ENCODE measurements around the gene CMTM3. TPM values are rescaled to one million over a fixed set of nuclear protein-coding genes. Genes with fewer than 3 reads are reported as not detected.

The CMTM3 gene
- total RNA-seq, 4 donors from 2014 or later = 19.3 to 43.9 (median 38.5) TPM

DNA sequence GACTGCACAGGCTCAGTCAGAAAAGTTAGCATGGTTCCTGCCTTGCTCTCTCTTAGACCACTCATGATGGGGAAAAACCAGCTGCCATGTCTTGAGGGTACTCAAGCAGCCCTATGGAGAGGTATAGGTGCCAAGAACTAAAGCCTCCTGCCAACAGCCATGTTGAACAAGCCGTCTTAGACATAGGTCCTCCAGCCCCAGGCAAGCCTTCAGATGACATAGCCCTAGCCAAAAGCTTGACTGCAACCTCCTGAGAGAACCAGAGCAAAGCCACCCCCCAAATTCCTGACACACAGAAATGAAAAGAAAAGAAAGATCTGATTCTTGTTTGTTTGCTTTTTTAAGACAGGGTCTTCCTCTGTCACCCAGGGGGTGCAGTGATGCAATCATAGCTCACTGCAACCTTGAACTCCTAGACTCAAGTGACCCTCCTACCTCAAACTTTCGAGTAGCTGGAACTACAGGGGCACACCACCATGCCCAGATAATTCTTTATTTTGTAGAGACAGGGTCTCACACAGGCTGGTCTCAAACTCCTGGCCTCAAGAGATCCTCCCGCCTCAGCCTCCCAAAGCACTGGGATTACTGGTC is 36.3 kb downstream of the CMTM3 start:
- DNase-seq (ENCODE audit: low spot score in 2 of 2) = no peak
- H3K27me3 ChIP-seq = no peaks in the 10 kb centered on the region

DNA sequence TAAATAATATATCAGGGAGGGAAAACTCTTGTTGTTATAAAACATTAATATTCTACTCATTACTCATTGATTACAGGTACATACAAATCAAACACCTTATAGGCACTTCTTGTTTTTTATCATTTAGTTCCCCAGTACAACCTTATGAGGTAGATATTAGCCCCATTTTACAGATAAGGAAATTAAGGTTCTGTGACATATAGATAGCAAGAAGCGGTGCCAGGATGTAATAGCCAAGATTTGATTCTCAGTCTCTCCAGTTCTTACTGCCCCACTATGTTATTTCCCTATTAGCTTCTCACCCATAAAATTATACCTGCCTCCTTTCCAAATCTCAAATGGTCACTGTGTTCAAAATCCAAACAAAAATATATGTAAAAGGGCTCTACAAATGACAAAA is 36.9 kb downstream of the CMTM3 start:
- H3K4me1 ChIP-seq = no peaks in the 10 kb centered on the region
- H3K27me3 ChIP-seq = no peaks in the 10 kb centered on the region
- DNase-seq (ENCODE audit: low spot score in 2 of 2) = no peak
- no peaks in the 10 kb centered on the region for H3K9me3 ChIP-seq
- 100% methylated on average over 1 of the region's 1 CpG for WGBS, 2 donors
- TF ChIP-seq POLR2A (IDR thresholded peaks at IDR 0.05) (no peak), EP300 (IDR thresholded peaks at IDR 0.05) (no peak)
- TF ChIP-seq, protein P1, sequence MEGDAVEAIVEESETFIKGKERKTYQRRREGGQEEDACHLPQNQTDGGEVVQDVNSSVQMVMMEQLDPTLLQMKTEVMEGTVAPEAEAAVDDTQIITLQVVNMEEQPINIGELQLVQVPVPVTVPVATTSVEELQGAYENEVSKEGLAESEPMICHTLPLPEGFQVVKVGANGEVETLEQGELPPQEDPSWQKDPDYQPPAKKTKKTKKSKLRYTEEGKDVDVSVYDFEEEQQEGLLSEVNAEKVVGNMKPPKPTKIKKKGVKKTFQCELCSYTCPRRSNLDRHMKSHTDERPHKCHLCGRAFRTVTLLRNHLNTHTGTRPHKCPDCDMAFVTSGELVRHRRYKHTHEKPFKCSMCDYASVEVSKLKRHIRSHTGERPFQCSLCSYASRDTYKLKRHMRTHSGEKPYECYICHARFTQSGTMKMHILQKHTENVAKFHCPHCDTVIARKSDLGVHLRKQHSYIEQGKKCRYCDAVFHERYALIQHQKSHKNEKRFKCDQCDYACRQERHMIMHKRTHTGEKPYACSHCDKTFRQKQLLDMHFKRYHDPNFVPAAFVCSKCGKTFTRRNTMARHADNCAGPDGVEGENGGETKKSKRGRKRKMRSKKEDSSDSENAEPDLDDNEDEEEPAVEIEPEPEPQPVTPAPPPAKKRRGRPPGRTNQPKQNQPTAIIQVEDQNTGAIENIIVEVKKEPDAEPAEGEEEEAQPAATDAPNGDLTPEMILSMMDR (IDR thresholded peaks at IDR 0.05) = no peak
- no peaks in the 10 kb centered on the region for H3K36me3 ChIP-seq
- H3K4me3 ChIP-seq = no peak overlapping the region
- no peak overlapping the region for H3K27ac ChIP-seq

More for the DNA sequence above, 36.3 kb downstream of the CMTM3 start:
- Histone ChIP-seq H3K36me3 (no peaks in the 10 kb centered on the region), H3K27ac (no peak overlapping the region), H3K4me1 (no peaks in the 10 kb centered on the region), H3K9me3 (no peaks in the 10 kb centered on the region), H3K4me3 (no peak overlapping the region)
- TF ChIP-seq, protein P1 (IDR thresholded peaks at IDR 0.05) = no peak
- TF ChIP-seq EP300 (IDR thresholded peaks at IDR 0.05) = no peak
- TF ChIP-seq POLR2A (IDR thresholded peaks at IDR 0.05) = no peak
- 73 to 90% methylated on average over 3 of the region's 3 CpGs for WGBS, 2 donors

DNA sequence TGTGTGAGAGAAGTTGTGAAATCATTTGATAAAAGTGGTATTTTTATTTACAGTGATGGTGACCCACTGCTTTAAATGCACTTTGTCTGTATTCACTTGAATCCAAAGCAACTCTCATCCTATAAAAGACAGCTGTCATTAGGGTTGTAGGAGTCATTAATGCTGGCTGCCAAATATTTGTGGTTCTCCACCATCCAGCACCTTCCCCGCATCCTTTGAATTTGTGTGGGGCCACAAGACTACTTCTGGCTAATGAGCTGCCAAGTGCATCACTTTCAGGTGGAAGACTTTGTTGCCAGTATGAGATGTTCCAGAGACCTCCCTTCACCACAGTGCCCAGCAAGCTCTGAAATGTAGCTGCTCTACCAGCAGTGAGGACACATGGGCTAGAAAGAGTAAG is 43.4 kb downstream of the CMTM3 start:
- WGBS, 2 donors = 100% methylated on average over 1 of the region's 1 CpG
- H3K9me3 ChIP-seq = no peaks in the 10 kb centered on the region
- H3K27ac ChIP-seq = no peak overlapping the region
- H3K4me1 ChIP-seq = peaks cover 0 to 13% (median 7%) of the 10 kb centered on the region in 4 donors
- H3K27me3 ChIP-seq = no peaks in the 10 kb centered on the region
- H3K36me3 ChIP-seq = no peaks in the 10 kb centered on the region
- TF ChIP-seq, protein P1 (IDR thresholded peaks at IDR 0.05) = no peak
- no peak for TF ChIP-seq POLR2A (IDR thresholded peaks at IDR 0.05)
- DNase-seq (ENCODE audit: low spot score in 2 of 2) = no peak
- no peak overlapping the region for H3K4me3 ChIP-seq

DNA sequence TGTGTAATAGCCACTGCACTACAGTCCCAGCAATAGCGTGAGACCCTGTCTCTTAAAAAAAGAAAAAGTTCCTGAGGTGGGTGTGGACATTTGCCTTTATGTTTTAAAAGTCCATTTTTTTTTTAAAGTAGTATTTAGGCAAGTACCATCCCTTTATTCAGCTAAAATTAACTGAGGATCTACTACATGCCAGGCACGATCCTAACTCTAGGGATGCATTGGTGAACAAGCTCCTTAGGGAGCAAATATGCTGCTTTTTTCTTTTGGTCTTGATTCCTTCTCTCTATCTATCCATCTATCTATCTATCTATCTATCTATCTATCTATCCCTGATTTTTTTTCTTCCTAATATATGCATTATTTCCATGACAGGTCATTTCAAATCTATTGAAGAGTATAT is 44.7 kb downstream of the CMTM3 start:
- 94 to 96% methylated on average over 2 of the region's 2 CpGs for WGBS, 2 donors
- peaks cover 0 to 13% (median 7%) of the 10 kb centered on the region in 4 donors for H3K4me1 ChIP-seq
- H3K9me3 ChIP-seq = no peaks in the 10 kb centered on the region
- no peak overlapping the region for H3K27ac ChIP-seq
- no peak for DNase-seq (ENCODE audit: low spot score in 2 of 2)
- TF ChIP-seq POLR2A (IDR thresholded peaks at IDR 0.05) (no peak), EP300 (IDR thresholded peaks at IDR 0.05) (no peak)
- TF ChIP-seq, protein P1 (IDR thresholded peaks at IDR 0.05) = no peak
- H3K36me3 ChIP-seq = no peaks in the 10 kb centered on the region
- H3K27me3 ChIP-seq = no peaks in the 10 kb centered on the region
- H3K4me3 ChIP-seq = no peak overlapping the region

DNA sequence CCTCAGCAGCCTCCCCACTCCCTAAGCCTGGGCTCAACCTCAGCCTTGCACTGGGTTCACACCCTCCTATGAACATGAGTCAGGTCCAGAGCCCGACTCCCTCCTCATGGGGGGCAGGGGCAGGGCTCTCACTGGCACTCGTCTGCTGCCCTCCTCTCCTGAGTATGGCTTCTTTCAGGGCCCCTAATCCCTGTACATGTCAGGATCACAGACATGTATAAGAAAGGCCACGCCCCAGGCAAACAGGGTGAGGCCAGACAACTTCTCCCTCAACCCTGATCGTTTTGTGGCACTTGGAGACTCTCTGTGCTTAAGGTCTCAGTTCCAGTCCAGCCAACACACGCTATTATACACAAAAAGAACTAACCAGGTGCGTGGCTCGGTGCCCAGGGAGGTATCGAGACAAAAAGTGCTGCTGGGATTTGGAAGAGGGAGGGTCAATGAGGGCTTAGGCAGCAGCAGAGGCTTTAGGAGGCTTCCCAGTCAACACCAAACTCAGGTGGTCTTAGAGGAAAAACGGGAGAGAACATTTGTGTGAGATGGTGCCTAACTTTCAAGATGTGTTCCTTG is 45.2 kb downstream of the CMTM3 start:
- DNase-seq (ENCODE audit: low spot score in 2 of 2) = no peak
- no peaks in the 10 kb centered on the region for H3K9me3 ChIP-seq
- H3K27me3 ChIP-seq = no peaks in the 10 kb centered on the region
- TF ChIP-seq EP300 (IDR thresholded peaks at IDR 0.05) (no peak), POLR2A (IDR thresholded peaks at IDR 0.05) (no peak)
- TF ChIP-seq, protein P1 (IDR thresholded peaks at IDR 0.05) = no peak
- no peak overlapping the region for H3K27ac ChIP-seq
- H3K36me3 ChIP-seq = no peaks in the 10 kb centered on the region
- WGBS, 2 donors = 86 to 92% methylated on average over 8 to 9 of the region's 9 CpGs
- H3K4me1 ChIP-seq = peaks cover 0 to 13% (median 7%) of the 10 kb centered on the region in 4 donors
- no peak overlapping the region for H3K4me3 ChIP-seq
